ENCODE data around the gene ATP2B3.

The ATP2B3 gene

GRCh38 chrX:153526801-153527200 lies 9.4 kb downstream of the ATP2B3 start:
- Histone ChIP-seq H2AFZ (ENCODE audit: low read length) (no peak overlapping the region), H3K4me1 (ENCODE audit: low read length) (no peaks in the 10 kb centered on the region), H3K4me2 (ENCODE audit: low read depth, low read length) (no peak overlapping the region), H3F3A (ENCODE audit: insufficient read depth, low read length) (no peaks in the 10 kb centered on the region), H3K9ac (ENCODE audit: low read length) (no peak overlapping the region), H3K79me2 (ENCODE audit: low read length) (no peaks in the 10 kb centered on the region), H3K9me2 (replicated peaks; ENCODE audit: insufficient read depth, low read length) (no peaks in the 10 kb centered on the region), H3K27me3 (replicated peaks; ENCODE audit: insufficient read depth, low read length) (peaks cover 65% of the 10 kb centered on the region), H4K20me1 (ENCODE audit: insufficient read depth, low read length) (no peaks in the 10 kb centered on the region), H3K4me3 (ENCODE audit: low read length) (no peak overlapping the region), H3K9me3 (replicated peaks; ENCODE audit: insufficient read depth, low read length) (no peaks in the 10 kb centered on the region), H3K36me3 (replicated peaks; ENCODE audit: insufficient read depth, low read length) (no peaks in the 10 kb centered on the region), H3K27ac (ENCODE audit: low read length) (no peak overlapping the region)
- no peak for DNase-seq
- no peak for TF ChIP-seq CTCF (IDR thresholded peaks at IDR 0.05; ENCODE audit: low read length)
- TF ChIP-seq EZH2 (optimal IDR thresholded peaks at IDR 0.05; ENCODE audit: low read depth, low read length) = no peak
- TF ChIP-seq EZH2phosphoT487 (IDR thresholded peaks at IDR 0.05; ENCODE audit: low read length) = no peak

GRCh38 chrX:153527208-153527607 lies 9.8 kb downstream of the ATP2B3 start:
- Histone ChIP-seq H2AFZ (ENCODE audit: low read length) (no peak overlapping the region), H3K36me3 (replicated peaks; ENCODE audit: insufficient read depth, low read length) (no peaks in the 10 kb centered on the region), H3K27me3 (replicated peaks; ENCODE audit: insufficient read depth, low read length) (peaks cover 65% of the 10 kb centered on the region), H3K4me1 (ENCODE audit: low read length) (no peaks in the 10 kb centered on the region), H3K4me3 (ENCODE audit: low read length) (no peak overlapping the region), H3K9me3 (replicated peaks; ENCODE audit: insufficient read depth, low read length) (no peaks in the 10 kb centered on the region), H3K4me2 (ENCODE audit: low read depth, low read length) (no peak overlapping the region), H3K79me2 (ENCODE audit: low read length) (no peaks in the 10 kb centered on the region), H3K27ac (ENCODE audit: low read length) (no peak overlapping the region), H4K20me1 (ENCODE audit: insufficient read depth, low read length) (no peaks in the 10 kb centered on the region), H3F3A (ENCODE audit: insufficient read depth, low read length) (no peaks in the 10 kb centered on the region), H3K9ac (ENCODE audit: low read length) (no peak overlapping the region), H3K9me2 (replicated peaks; ENCODE audit: insufficient read depth, low read length) (no peaks in the 10 kb centered on the region)
- DNase-seq = no peak
- no peak for TF ChIP-seq CTCF (IDR thresholded peaks at IDR 0.05; ENCODE audit: low read length)

- no peak for DNase-seq
- H3F3A ChIP-seq (ENCODE audit: insufficient read depth, low read length) = no peaks in the 10 kb centered on the region
- H3K79me2 ChIP-seq (ENCODE audit: low read length) = no peaks in the 10 kb centered on the region
- no peaks in the 10 kb centered on the region for H4K20me1 ChIP-seq (ENCODE audit: insufficient read depth, low read length)
- no peak overlapping the region for H2AFZ ChIP-seq (ENCODE audit: low read length)
- no peak overlapping the region for H3K4me2 ChIP-seq (ENCODE audit: low read depth, low read length)
- no peaks in the 10 kb centered on the region for H3K36me3 ChIP-seq (replicated peaks; ENCODE audit: insufficient read depth, low read length)
- H3K9me2 ChIP-seq (replicated peaks; ENCODE audit: insufficient read depth, low read length) = no peaks in the 10 kb centered on the region
- H3K4me1 ChIP-seq (ENCODE audit: low read length) = no peaks in the 10 kb centered on the region
- H3K9me3 ChIP-seq (replicated peaks; ENCODE audit: insufficient read depth, low read length) = no peaks in the 10 kb centered on the region
- H3K27ac ChIP-seq (ENCODE audit: low read length) = no peak overlapping the region
- no peak overlapping the region for H3K9ac ChIP-seq (ENCODE audit: low read length)
- H3K4me3 ChIP-seq (ENCODE audit: low read length) = no peak overlapping the region
- TF ChIP-seq EZH2phosphoT487 (IDR thresholded peaks at IDR 0.05; ENCODE audit: low read length) (no peak), CTCF (IDR thresholded peaks at IDR 0.05; ENCODE audit: low read length) (no peak), EZH2 (optimal IDR thresholded peaks at IDR 0.05; ENCODE audit: low read depth, low read length) (no peak)
- H3K27me3 ChIP-seq (replicated peaks; ENCODE audit: insufficient read depth, low read length) = peaks cover 60% of the 10 kb centered on the region
Observed at GRCh38 chrX:153530411-153531129, 13.1 kb downstream of the ATP2B3 start.
